PC-9 (cell line): Measurements from ENCODE around the gene SHANK2. TPM values are rescaled to one million over a fixed set of nuclear protein-coding genes. Genes with fewer than 3 reads are reported as not detected.

Experiments used
- BruUV-seq: library from RNA; stranded (reverse); fragments of 400-500 nt; replicated peaks from 2 replicates; lab custom pipeline; 2021; lab: Mats Ljungman, UMichigan
- CTCF ChIA-PET: fragments of 300-600 bp; sonication (Branson Sonifier 250); formaldehyde crosslinking; loops from one replicate; lab custom pipeline; 2022; ENCODE audit warnings: antibody characterized with exemption; lab: Charles Lee
- POLR2A ChIA-PET: fragments of 300-600 bp; sonication (Branson Sonifier 250); formaldehyde crosslinking; loops from one replicate; lab custom pipeline; 2022; ENCODE audit warnings: antibody characterized with exemption; ENCODE audit not compliant: unreplicated experiment; lab: Charles Lee
- DNase-seq, 2 experiments: peaks; one replicate each; pipeline versions ENCODE4 v3.0.0 to v3.0.0-alpha.2; 2015 to 2022; ENCODE audit warnings: mixed read lengths in 1 of 2
- H2AFZ ChIP-seq: fragments of 200-600 bp; sonication (generic); 2 replicates; pipeline ENCODE4 v1.8.1; 2017; ENCODE audit warnings: antibody characterized with exemption
- H3F3A ChIP-seq: fragments of 200-600 bp; sonication (generic); 2 replicates; pipeline ENCODE4 v1.8.1; 2017; ENCODE audit warnings: antibody characterized with exemption, mild to moderate bottlenecking, low read depth; ENCODE audit not compliant: insufficient read depth
- H3K27ac ChIP-seq: fragments of 200-600 bp; sonication (generic); 2 replicates; pipeline ENCODE4 v1.6.1; 2016; ENCODE audit warnings: mixed run types
- H3K27me3 ChIP-seq: fragments of 200-600 bp; sonication (generic); 2 replicates; pipeline ENCODE4 v1.6.1; 2016; ENCODE audit warnings: low read depth, mixed run types; ENCODE audit not compliant: insufficient read depth
- H3K36me3 ChIP-seq: fragments of 200-600 bp; sonication (generic); 2 replicates; pipeline ENCODE4 v1.6.1; 2016; ENCODE audit warnings: low read depth, mixed run types
- H3K4me1 ChIP-seq: fragments of 200-600 bp; sonication (generic); replicated peaks from 2 replicates; pipeline ENCODE4 v1.6.1; 2016; ENCODE audit warnings: mixed run types; ENCODE audit not compliant: insufficient read depth
- H3K4me2 ChIP-seq: fragments of 200-600 bp; sonication (generic); 2 replicates; pipeline ENCODE4 v1.6.1; 2017; ENCODE audit warnings: mixed run types
- H3K4me3 ChIP-seq: fragments of 200-600 bp; sonication (generic); 2 replicates; pipeline ENCODE4 v1.6.1; 2016; ENCODE audit warnings: mixed run types
- H3K79me2 ChIP-seq: fragments of 200-600 bp; sonication (generic); 2 replicates; pipeline ENCODE4 v1.6.1; 2017; ENCODE audit warnings: low read depth, mixed run types
- H3K9me2 ChIP-seq: fragments of 200-600 bp; sonication (generic); 2 replicates; pipeline ENCODE4 v1.8.1; 2017; ENCODE audit warnings: mild to moderate bottlenecking; ENCODE audit not compliant: insufficient read depth
- H3K9me3 ChIP-seq: fragments of 200-600 bp; sonication (generic); 2 replicates; pipeline ENCODE4 v1.8.1; 2016; ENCODE audit warnings: low read depth; ENCODE audit not compliant: insufficient read depth
- H4K20me1 ChIP-seq: fragments of 200-600 bp; sonication (generic); 2 replicates; pipeline ENCODE4 v1.8.1; 2017; ENCODE audit not compliant: insufficient read depth
- EZH2 ChIP-seq: fragments of 200-600 bp; sonication (generic); IDR thresholded peaks from 2 replicates; pipeline ENCODE4 v1.8.0; 2017; ENCODE audit warnings: antibody characterized with exemption, low read depth
- intact Hi-C: fragments of 100-400 bp; cut with micrococcal nuclease; formaldehyde crosslinking; loops from one replicate; pipeline ENCODE4 v1.10.0; 2022; ENCODE audit not compliant: unreplicated experiment
- total RNA-seq: library from RNA; stranded (reverse); gene quantifications from 2 replicates; pipeline ENCODE4 v1.2.3, GENCODE V29; 2021
- TF ChIP-seq, protein P1 (sequence below): fragments of 200-600 bp; sonication (generic); conservative IDR thresholded peaks from 2 replicates; pipeline ENCODE4 v1.6.1; 2017; ENCODE audit warnings: mixed run types, antibody characterized with exemption, mild to moderate bottlenecking, moderate library complexity

Gene SHANK2
- total RNA-seq, 1 experiment from 2014 or later: 50.5 TPM

- CTCF ChIA-PET: no interaction called here
- no TSS peak for BruUV-seq
- Histone ChIP-seq H3K9me3 (peaks cover 13% of the 10 kb centered on the region), H3F3A (no peaks in the 10 kb centered on the region), H3K36me3 (peaks cover 9% of the 10 kb centered on the region; the same call in 1 of the 2 replicates), H3K27me3 (no peaks in the 10 kb centered on the region), H3K9me2 (no peaks in the 10 kb centered on the region), H3K4me1 (no peaks in the 10 kb centered on the region), H3K4me3 (no peak overlapping the region), H3K4me2 (no peak overlapping the region), H3K27ac (no peak overlapping the region), H4K20me1 (peaks cover 5% of the 10 kb centered on the region; the same call in 1 of the 2 replicates), H2AFZ (no peak overlapping the region), H3K79me2 (no peaks in the 10 kb centered on the region)
- no peak for TF ChIP-seq EZH2
- TF ChIP-seq, protein P1, sequence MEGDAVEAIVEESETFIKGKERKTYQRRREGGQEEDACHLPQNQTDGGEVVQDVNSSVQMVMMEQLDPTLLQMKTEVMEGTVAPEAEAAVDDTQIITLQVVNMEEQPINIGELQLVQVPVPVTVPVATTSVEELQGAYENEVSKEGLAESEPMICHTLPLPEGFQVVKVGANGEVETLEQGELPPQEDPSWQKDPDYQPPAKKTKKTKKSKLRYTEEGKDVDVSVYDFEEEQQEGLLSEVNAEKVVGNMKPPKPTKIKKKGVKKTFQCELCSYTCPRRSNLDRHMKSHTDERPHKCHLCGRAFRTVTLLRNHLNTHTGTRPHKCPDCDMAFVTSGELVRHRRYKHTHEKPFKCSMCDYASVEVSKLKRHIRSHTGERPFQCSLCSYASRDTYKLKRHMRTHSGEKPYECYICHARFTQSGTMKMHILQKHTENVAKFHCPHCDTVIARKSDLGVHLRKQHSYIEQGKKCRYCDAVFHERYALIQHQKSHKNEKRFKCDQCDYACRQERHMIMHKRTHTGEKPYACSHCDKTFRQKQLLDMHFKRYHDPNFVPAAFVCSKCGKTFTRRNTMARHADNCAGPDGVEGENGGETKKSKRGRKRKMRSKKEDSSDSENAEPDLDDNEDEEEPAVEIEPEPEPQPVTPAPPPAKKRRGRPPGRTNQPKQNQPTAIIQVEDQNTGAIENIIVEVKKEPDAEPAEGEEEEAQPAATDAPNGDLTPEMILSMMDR: no peak
- POLR2A ChIA-PET: no interaction called here
- no peak for DNase-seq
- intact Hi-C loops: no loop called here
These were observed 29.3 kb downstream of the SHANK2 start for GRCh38 chr11:71223081-71223405.

GRCh38 chr11:71222318-71223080, 29.9 kb downstream of the SHANK2 start:
- Histone ChIP-seq H3K27ac (no peak overlapping the region), H3K9me2 (no peaks in the 10 kb centered on the region), H3K4me2 (no peak overlapping the region), H3K27me3 (no peaks in the 10 kb centered on the region), H3K79me2 (no peaks in the 10 kb centered on the region), H3K4me3 (no peak overlapping the region), H3F3A (no peaks in the 10 kb centered on the region), H4K20me1 (peaks cover 5% of the 10 kb centered on the region; the same call in 1 of the 2 replicates), H3K36me3 (peaks cover 9% of the 10 kb centered on the region; the same call in 1 of the 2 replicates), H2AFZ (no peak overlapping the region), H3K4me1 (no peaks in the 10 kb centered on the region), H3K9me3 (peaks cover 7% of the 10 kb centered on the region)
- no peak for TF ChIP-seq EZH2
- TF ChIP-seq, protein P1: no peak
- intact Hi-C loops: no loop called here
- CTCF ChIA-PET: no interaction called here
- BruUV-seq: no TSS peak
- no peak for DNase-seq
- POLR2A ChIA-PET: no interaction called here

GRCh38 chr11:71221821-71222220, 30.6 kb downstream of the SHANK2 start:
- H3K27me3 ChIP-seq: no peaks in the 10 kb centered on the region
- no peak overlapping the region for H3K4me2 ChIP-seq
- intact Hi-C loops: no loop called here
- no peak overlapping the region for H3K27ac ChIP-seq
- TF ChIP-seq EZH2: no peak
- TF ChIP-seq, protein P1: no peak
- no peak for DNase-seq
- no peaks in the 10 kb centered on the region for H3K4me1 ChIP-seq
- H3K79me2 ChIP-seq: no peaks in the 10 kb centered on the region
- BruUV-seq: no TSS peak
- CTCF ChIA-PET: no interaction called here
- POLR2A ChIA-PET: no interaction called here
- H3F3A ChIP-seq: no peaks in the 10 kb centered on the region
- H4K20me1 ChIP-seq: peaks cover 9% of the 10 kb centered on the region; the same call in 1 of the 2 replicates
- peaks cover under 1% of the 10 kb centered on the region; the same call in 1 of the 2 replicates for H3K9me3 ChIP-seq
- H3K36me3 ChIP-seq: 0 out of 2 replicates have a peak, but pooled peaks cover 4% of the 10 kb centered on the region
- H2AFZ ChIP-seq: no peak overlapping the region
- no peak overlapping the region for H3K4me3 ChIP-seq
- no peaks in the 10 kb centered on the region for H3K9me2 ChIP-seq
